IPS-NIHi7 (cell line): Measurements from ENCODE around the gene CALML3.
"Not testable (repeated sequence)": the region's sequence is repeated elsewhere in the genome, so short reads cannot be mapped to it uniquely, and the experiment has no call there.

Experiments used
- DNase-seq: peaks from one replicate; pipeline ENCODE4 v3.0.0; 2012; ENCODE audit warnings: mixed read lengths; ENCODE audit errors: extremely low spot score

Gene CALML3

DNA sequence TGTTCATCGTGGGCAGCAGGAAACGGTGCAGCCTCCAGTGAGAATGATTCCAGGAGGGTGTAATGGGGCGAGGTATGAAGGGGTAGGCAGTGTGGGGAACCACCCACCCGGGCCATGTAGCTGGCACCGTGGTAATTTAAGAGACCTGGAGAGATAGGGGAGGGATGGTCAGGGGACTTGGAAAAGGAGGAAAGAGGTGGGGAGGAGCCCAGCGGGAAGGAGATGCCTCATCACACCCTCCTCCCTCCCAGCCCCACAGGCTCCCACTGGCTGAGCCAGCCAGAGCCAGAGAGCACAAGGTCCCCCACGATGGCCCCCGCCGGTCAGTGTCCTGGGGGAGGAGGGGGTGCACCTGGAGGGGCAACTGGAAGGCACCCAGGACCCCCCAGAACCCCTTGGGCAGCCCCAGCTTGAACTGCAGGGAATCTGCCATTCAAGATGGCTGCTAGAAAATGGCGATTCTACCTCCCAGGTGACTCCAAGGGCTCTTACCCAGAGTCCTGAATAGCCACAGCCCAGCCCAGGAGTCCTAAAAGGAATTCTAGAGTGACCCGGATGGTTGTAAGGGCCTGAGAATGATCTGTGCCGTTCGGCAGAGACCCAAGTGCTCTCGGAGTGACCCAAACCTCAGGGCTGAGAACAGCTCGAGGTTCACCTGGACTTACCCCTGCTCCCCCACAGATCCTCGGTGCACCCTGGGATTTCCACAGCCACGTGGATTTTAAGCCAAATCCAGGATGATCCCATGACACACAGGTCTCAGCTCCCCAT lies 28.8 kb downstream of the CALML3 start:
- DNase-seq, result no peak

DNA sequence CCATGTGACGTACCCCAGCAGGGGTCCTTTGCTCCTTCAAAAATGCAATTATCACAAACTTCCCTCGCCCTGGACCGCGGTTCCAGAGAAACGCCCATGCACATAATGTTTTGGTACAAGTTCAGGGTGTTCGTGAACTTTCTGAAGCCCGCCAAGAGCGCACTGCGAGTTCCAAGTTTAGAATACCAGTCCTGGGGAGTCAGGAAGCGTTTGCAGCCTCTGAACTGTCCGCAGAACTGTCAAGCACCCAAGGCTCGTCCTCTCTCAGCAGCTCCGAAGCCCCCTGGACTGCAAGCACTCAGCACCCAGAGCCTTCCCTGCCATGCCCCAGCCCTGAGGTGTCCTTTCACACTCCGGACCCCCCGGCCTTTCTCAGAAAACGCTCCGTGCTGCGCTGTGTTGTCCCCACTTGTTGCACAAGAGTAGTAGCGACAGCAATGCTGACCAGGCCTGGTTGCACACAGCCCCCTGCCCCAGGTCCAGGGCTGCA lies 30.3 kb downstream of the CALML3 start:
- no peak for DNase-seq

DNA sequence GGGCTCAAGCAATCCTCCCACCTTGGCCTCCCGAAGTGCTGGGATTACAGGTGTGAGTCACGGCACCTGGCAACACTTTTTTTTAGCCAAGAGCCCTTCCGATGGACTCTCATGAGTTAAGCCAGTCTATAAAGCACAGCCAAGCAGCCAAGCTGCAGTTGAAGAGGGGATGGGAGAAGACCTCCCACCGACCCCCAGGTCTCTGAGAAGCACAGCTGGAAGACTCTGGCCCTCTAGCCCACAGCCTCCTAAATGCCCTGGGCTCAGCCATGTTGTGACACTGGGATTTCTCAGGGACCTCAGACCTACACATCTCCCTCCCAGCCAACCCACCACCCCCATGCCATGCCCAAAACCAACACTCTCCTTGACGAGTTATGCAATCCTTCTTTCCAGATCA lies 31.1 kb downstream of the CALML3 start:
- no peak for DNase-seq

DNA sequence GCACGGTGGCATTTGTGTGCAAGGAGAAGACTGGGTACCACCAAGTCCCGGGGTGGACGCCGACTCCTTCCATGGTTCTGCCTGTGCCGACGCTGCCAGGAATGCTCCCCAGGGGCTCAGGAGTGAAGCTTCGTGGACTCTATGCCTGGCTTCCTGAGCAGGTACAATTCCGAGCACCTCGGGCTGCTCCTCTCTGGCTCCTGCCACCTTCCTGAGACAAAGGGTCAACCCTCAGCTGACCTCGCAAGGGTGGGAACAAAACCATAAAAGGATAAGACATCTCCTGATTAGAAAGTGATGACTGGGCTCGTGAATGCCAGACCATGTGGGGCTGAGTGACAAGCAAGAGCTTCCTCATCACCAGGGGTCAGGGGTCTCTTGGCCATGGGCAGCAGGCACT lies 31.8 kb downstream of the CALML3 start:
- no peak for DNase-seq

DNA sequence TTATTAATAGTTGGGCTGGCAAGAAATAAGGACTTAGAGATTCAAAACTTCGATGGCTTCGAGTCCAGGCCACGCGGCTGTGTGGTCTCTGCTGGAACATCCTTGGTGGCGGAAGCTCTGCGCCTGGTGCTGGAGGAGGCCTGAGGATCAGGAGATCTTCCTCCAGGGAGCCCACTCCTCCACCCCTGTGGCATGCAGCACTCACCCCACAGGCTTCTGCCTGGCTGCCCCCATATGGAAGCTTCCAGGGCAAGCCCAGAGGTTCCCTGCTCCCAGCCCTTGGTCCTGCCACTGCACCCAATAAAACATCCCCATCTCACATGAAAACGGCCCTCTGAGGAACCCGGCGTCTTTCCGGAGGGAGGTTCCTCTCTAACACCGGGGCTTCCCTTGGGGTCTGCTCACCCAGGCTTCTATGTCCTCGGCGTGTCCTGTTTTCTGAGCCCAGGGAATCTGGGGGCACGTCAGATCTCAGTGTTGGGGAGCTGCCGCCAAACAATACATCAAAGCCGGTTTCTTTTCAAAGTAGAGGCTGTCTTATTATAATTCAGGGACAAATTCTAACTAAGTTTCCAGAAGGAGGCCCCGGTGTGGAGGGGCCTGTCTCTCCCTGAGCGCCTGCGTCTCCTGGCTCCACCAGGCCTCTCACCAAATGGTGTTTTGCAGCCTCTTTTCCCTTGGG lies 32.4 kb downstream of the CALML3 start:
- DNase-seq, result no peak

DNA sequence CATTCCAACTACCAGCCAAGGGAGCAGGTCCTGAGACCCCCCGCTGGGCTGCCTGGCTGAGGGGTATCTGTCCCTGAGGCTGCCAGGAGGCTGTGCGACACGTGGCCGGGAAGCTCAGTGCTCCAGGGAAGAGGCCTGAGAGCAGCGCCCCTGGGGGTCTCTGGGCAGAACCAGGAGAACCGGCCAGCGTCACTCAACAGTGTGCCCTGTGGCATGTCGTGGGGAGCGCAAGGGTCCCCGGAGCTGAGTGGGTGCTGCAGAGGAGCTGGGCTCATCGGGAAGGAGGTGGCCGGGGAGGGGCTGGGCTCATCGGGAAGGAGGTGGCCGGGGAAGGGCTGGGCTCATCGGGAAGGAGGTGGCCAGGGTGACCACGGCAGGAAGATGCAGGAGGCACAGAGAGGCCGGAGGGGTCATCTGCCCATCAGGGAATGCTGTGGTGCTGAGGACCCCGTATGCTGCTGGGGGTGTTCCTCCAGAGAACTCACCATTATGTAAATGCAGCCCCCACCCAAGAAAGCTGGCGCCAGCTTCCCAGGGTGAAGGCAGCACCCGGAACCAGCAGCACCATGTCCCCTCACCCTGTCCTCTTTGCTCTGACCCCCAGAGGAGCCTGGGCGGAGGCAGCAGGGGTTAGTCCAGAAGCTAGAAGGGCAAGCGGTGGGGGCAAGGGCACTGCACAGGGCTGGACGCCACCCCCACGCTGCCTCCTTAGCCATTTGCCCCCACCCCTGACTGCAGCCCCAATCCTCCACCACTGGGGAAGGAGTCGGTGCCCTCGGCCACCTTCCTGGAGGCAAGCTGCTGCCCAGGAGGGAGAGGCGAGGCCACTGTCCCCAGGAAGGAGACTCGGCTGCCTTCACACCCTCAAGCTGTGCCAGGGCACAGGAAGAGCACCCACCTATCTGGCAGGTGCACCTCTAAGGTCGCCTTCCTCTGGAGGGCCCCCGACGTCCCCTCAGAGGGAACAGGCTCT lies 33.3 kb downstream of the CALML3 start:
- no peak for DNase-seq

DNA sequence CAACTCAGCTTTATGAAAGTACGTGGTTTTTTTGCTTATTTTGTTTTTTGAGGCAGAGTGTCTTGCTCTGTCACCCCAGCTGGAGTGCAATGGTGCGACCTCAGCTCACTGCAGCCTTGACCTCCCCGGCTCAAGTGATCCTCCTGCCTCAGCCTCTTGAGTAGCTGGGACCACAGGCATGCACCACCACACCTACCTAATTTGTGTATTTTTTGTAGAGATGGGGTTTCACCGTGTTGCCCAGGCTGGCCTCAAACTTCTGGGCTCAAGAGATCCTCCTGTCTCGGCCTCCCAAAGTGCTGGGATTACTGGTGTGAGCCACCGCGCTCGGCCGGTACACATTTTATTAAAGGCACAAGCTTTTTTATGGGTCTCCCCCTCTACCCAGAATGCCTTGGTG lies 34.3 kb downstream of the CALML3 start:
- DNase-seq, result not testable (repeated sequence)

DNA sequence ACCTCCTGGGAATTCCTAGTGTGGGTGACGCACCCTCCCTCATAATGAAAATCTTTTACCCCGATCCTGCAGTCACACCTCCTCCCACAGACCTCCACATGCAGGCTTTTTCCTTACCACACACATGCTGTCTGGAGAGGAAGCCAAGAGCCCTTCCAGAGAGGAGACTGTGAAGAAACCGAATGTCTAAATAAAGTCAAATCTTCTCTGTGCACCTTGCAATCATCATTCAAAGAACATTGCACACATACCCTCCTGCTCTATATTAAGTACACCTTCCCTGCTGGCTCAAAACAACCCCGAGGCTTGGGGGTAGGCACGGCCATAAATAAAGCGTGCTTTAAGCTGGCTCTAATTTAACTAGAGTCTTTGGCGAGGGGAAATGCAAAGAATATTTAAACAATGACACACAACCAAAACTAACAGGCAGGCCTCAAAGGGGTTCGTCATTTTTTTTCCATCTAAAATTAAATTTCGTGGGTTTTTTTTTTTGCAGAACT lies 34.9 kb downstream of the CALML3 start:
- DNase-seq, result no peak

DNA sequence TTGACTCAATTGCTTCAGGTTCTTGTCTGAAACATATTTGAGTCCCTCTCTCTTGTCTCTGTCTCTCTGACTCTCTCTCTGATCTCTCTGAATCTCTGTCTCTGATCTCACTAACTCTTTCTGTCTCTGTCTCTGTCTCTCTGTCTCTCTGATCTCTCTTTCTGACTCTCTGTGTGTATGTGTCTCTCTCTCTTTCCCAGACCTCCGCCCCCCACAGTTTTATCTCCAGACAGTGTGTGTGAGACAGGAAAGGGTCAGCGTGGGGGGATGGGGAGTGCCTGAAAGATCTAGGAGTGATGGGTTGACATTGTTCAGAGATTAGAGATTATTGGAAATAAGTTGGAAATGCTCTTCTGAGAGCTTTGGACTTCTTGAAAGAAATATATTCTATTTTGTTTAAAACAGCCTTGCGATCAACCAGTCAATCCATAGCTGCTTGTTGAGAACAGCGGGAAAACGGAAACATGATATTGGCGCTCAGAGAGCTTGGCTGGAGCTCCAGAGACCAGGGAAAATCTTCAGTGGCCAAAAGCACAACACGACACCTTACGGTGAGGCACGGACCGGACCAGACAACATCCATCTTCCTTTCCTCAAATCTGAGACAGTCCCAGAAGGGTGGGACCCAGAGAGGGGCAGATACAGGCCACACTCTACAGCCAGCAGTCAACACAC lies 35.5 kb downstream of the CALML3 start:
- DNase-seq, result no peak

DNA sequence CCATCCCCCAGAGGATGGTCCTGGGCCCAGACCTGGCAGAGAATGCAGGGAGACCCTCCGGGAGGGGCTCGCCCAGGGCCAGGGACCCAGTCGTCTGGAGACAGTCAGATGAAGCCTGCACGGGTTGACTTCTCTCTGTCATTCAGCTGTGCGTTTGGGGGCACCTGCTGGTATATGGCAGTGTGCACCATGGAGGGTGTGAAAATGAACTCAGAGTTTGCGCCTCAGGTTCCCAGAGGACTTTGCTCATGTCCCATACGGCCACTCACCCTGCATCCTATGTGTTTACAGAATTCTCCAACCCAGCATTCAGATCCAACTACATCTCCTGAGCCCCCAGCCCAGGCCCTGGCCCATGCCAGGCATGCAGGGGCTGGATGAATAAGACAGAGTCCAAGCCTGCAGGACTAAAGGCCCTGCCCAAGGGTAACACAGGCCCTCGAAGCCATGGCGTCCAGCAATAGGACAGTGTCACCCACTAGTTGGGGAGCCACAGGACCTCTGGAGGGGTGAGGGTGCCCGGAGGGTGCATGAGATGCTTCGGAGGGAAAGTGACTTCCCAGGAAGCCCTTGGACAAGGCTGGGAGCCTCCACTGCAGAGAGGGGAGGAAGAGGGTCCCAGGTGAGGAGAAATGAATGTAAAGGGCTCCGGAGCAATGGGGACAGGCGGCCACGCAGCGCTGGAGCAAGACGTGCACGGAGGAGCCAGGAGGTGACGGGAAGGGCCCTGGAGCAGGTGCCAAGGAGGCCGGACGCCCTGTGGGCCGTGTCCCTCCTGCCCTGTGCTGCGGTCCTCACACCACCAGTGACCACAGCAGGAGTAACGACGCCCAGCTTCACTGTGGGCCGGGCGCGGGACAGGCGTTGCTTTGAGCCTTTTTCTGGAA lies 36.3 kb downstream of the CALML3 start:
- no peak for DNase-seq

DNA sequence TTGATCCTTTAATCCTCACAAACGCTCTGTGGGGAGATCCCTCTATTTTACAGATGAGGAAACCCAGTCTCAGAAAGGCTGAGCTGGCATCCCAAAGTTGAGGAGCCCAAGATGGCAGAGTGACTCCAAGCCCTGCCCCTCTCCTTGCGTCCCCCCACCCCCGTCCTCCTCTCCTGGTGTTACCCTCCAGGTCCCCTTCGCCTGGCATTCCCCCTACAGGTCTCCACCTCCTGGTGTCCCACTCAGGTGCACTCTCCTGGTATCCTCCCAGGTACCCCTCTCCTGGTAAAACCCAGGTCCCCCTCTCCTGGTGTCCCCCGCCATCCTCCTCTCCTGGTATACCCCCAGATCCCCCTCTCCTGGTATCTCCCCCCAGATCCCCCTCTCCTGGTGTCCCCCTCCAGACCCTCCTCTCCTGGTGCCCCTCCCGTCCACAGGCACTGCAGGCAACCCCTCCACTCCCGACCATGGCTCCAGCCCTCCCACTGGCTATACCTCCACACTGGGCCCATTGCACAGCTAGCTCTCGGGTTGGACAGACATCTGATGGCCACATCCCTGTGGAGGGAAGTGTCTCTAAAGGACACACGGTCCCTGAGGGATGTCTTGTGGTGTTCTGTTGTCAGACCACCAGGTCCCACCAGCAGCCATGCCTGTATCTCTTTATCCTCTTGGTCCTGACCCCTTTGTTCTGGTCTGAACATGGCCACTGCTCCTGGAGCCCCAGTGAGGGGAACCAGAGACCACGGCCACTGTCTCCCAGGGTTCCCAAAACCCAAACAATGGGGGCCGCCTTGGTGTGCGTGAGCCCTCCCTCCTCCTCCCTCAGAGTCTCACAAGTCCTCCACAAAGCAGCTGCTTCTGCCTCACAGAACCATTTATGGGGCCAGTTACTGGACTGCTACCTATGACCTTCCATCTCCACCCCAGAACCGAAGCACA lies 37.2 kb downstream of the CALML3 start:
- DNase-seq, result no peak

DNA sequence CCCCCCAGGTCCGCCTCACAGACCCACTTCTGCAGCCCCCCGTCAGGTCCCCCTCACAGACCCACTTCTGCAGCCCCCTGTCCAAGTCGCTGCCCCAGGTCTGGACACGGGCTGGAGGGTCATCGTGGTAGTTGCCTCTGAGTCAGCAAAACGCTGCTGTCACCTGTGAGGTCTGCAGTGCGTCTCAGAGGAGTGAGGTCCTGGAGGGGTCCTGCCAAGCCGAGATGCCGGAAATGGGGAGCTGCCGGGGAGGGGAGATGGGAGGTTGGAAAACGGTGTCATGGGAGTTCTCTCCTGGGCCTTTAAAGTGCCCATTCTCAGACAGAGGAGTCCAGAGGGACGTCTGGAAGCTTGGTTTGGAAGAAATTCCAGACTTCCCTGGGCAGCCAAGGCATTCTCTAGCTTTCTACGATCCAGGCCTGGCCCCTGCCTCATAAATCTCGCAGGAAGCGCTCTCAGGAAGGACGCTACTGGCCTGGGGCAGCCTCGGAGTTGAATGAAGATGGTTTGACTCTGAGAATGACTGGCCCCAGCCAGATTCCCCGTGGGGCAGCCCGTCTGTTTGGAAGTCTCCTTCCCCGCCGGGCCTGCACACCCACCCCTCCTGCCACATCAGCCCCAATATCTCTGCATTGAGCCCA lies 38.7 kb downstream of the CALML3 start:
- DNase-seq, result no peak

DNA sequence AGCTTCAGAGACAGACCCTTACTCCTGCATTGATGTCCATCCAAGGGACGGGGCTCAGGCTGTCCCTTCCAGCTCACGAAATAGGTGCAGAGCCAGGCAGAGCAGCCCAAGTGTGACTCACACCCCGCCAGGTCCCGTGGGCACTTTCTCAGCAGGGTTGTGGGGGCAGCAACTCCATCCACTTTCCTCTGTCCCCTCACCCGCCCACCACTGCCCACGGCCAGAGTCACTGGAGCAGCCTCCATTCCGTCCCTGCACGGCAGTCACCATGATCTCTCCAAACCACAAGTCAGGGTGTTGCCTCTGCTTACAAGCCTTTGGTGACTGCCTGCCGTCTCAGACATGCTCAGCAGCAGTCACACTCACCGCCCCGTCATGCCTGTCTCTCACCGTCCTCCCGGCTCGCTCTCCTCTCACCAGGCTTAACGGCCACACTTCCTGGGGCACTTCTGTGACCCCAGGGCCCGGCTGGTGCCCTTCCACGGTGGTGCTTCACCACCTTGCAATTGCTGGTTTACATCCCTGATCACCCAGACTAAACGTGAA lies 39.3 kb downstream of the CALML3 start:
- DNase-seq, result no peak

DNA sequence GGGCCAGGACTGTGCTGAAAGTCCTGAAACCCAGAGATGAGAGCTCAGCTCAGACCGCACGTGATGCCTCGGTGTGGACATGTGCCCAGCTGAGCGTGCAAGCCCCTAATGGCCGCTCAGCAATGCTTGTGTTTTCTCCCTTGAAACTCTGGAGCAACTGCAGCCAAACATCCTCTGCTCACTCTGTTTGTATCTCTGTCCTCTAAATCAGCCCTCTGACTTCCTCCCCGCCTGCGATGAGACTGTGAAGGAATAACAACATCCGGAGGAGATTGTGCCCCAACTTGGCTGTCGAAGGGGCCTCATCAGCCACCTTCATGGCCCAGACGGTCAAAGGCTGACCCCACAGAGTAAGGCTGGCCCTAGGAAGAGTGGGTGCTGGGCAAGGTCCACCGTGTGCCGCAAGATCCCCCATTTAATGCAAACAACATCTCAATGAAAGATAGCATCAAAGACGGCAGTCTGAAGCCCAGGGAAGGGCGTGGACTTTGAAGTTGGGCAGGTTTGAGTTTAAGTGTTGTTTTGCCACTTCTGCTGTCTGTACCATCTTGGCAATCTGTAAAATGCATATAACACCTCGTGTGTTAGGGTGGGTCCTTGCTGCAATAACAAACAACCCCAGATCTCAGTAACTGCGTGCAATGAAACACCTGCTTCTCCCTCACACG lies 39.9 kb downstream of the CALML3 start:
- no peak for DNase-seq

DNA sequence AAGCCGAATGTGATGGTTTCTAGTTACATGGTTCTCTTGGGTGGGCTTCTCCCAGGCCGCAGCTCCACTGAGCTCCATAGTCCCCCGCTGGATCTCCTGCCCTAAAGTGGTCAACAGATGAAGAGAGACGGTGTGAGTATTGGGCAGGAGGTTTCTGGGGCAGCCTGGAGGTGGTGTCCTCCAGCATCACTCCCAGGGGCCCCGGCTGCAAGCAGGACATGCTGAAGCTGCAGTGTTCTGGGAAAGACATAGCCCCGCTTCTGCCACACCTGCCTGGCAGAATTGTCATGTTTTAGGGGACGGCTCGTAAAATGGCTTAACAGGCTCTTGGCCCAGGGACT lies 40.4 kb downstream of the CALML3 start:
- DNase-seq, result no peak

DNA sequence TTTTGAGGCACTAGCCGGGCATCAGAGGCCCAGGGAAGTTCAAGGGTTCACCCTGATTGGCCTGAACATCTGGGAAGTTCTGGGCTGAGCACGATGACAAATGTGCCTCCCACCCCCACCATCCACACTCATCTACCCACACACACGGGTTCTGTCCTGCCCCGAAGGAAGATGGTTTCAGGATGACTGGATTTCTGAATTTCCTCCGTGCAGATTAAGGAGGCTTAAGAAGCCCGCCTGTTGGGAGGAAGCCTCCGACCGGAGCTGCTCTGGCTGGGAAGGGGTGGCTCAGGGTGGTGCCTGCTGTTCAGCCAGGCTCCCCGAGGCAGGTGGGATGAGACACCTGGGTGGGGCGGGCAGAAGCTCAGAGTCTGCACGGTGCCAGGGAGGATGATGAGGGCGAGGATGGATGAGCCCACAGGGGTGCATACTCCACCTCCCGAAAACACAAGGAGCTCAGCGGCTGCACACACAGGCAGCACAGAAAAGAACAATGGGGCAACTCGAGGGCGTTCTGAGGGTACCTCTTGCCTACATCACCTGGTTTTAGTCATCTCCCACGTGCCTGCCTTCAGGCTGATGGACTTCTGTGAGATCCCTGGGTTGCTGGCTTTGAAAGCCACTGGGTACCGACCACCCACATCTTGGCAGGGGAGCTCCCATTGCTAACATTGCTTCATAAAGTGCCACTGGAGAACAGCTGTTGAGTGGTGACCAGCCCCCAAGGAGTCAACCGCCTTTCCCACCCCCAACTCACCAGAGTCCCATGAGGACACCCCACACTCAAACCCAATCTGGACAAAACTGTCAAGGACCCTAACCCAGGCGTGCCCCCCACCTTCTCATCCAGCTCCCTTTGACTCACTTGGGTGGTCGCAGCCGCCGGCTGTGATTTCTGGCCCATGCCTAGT lies 41.2 kb downstream of the CALML3 start:
- no peak for DNase-seq

DNA sequence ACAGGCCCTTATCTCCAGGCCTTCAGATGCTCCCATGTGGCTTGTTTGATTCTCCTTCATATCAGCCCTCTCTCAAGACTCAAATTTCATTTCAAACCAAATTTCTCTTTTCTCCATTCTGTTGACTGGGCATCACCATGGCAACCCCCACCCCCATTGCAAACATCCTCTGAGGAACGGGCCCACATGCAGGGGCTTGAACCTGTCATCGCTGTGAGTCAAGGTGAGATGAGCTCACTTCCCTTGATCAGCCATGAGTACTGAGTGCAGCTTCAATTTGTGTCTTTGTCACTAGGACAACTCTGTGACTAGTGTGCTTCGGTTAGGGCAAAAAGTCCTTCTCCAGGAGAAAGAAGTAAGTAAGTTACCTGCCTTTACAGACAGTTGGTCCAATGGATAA lies 41.9 kb downstream of the CALML3 start:
- no peak for DNase-seq
